ENCODE data around the gene HERPUD2. TPM values are rescaled to one million over a fixed set of nuclear protein-coding genes. Genes with fewer than 3 reads are reported as not detected.

Gene HERPUD2
- total RNA-seq, 1 experiment from 2014 or later: 11.7 TPM

GRCh38 chr7:35645691-35646090 is 49.2 kb downstream of the HERPUD2 start:
- H3K9me2 ChIP-seq (replicated peaks; ENCODE audit: low read length): no peaks in the 10 kb centered on the region
- no peaks in the 10 kb centered on the region for H3K36me3 ChIP-seq (ENCODE audit: low read depth, low read length)
- DNase-seq (no peak), ATAC-seq (no peak)
- H3K9me3 ChIP-seq (ENCODE audit: low read length): no peaks in the 10 kb centered on the region
- no TSS peak for BruUV-seq (replicated peaks)
- CTCF ChIA-PET: no interaction called here
- H3K4me3 ChIP-seq (ENCODE audit: low read length): no peak overlapping the region
- no peak overlapping the region for H3K9ac ChIP-seq (ENCODE audit: low read length)
- H3K4me1 ChIP-seq (ENCODE audit: insufficient read depth, low read length): no peaks in the 10 kb centered on the region
- intact Hi-C loops (cut with micrococcal nuclease): no loop called here
- TF ChIP-seq EZH2phosphoT487 (IDR thresholded peaks at IDR 0.05; ENCODE audit: borderline replicate concordance, low read length) (no peak), EZH2 (IDR thresholded peaks at IDR 0.05; ENCODE audit: low read length, unreplicated experiment) (no peak), CTCF (conservative IDR thresholded peaks at IDR 0.05; ENCODE audit: low read depth, low read length) (no peak)
- no peak overlapping the region for H2AFZ ChIP-seq (ENCODE audit: low read length)
- no peaks in the 10 kb centered on the region for H3K27me3 ChIP-seq (ENCODE audit: low read length)
- no peak overlapping the region for H3K4me2 ChIP-seq (ENCODE audit: low read length)
- POLR2A ChIA-PET (ENCODE audit: unreplicated experiment): no interaction called here
- H3F3A ChIP-seq (ENCODE audit: low read length, unreplicated experiment): no peaks in the 10 kb centered on the region
- H3K27ac ChIP-seq (ENCODE audit: low read length): no peak overlapping the region
- H3K79me2 ChIP-seq (ENCODE audit: low read length): no peaks in the 10 kb centered on the region
- H4K20me1 ChIP-seq (ENCODE audit: low read length): no peaks in the 10 kb centered on the region

DNA sequence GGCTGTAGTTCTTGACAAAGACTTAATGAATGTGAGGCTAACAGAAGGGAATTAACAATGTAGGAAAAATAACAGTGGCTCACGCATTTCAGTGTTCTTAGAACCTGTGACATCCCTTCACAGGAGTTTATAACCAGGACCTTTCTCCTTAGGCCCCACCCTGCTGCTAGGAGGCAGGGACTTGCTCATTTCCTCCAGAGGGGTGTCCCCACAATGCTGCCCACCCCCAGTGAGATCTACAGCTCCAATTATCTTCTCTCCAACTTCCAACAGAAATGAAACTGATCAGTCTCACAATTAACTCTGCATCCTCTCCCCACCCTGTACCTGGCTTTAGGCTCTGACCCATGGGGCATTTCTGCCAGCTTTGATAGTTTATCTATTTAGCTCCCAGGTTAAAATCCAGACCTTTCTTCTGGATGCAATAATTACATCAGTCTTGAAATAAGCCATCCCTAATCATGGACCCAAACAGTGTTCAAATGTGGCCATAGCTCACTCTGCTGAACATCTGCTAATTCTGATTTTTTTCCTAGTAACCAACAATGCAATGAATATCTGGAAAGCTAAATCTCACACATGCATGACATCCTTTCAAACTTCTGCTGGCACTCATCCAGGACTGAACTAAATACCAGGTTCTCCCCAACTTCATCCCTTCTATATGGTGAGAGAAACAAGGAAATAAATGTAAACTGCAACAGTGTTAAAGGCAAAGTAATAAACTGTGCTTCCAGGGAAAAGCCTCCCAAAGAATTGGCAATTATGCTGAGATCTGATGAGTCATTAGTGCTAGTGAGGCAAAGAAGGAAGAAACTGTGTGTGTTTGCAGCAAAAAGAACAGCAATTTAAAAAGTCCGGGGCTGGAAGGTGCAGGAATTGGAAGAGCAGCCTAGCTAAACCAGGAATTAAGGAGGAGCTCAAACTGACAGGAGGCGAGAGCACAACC is 64.6 kb downstream of the HERPUD2 start:
- H3K9me3 ChIP-seq (ENCODE audit: low read length): no peaks in the 10 kb centered on the region
- no peak overlapping the region for H3K9ac ChIP-seq (ENCODE audit: low read length)
- no peaks in the 10 kb centered on the region for H3K4me1 ChIP-seq (ENCODE audit: insufficient read depth, low read length)
- CTCF ChIA-PET: no interaction called here
- intact Hi-C loops (cut with micrococcal nuclease): loop anchor here (5.0 kb wide), 1 partner anchor 277 kb away; no protein-coding TSS in a partner anchor
- H4K20me1 ChIP-seq (ENCODE audit: low read length): no peaks in the 10 kb centered on the region
- H3K4me2 ChIP-seq (ENCODE audit: low read length): no peak overlapping the region
- no peak overlapping the region for H2AFZ ChIP-seq (ENCODE audit: low read length)
- ATAC-seq: peak; percentile 76
- peaks cover 6% of the 10 kb centered on the region; the same call in 1 of the 2 replicates for H3K36me3 ChIP-seq (ENCODE audit: low read depth, low read length)
- no peaks in the 10 kb centered on the region for H3F3A ChIP-seq (ENCODE audit: low read length, unreplicated experiment)
- H3K27ac ChIP-seq (ENCODE audit: low read length): no peak overlapping the region
- no peak overlapping the region for H3K4me3 ChIP-seq (ENCODE audit: low read length)
- TF ChIP-seq EZH2phosphoT487 (IDR thresholded peaks at IDR 0.05; ENCODE audit: borderline replicate concordance, low read length) (no peak), EZH2 (IDR thresholded peaks at IDR 0.05; ENCODE audit: low read length, unreplicated experiment) (no peak), CTCF (conservative IDR thresholded peaks at IDR 0.05; ENCODE audit: low read depth, low read length) (no peak)
- BruUV-seq (replicated peaks): no TSS peak
- no peaks in the 10 kb centered on the region for H3K9me2 ChIP-seq (replicated peaks; ENCODE audit: low read length)
- POLR2A ChIA-PET (ENCODE audit: unreplicated experiment): no interaction called here
- peak; percentile 40 for DNase-seq
- no peaks in the 10 kb centered on the region for H3K79me2 ChIP-seq (ENCODE audit: low read length)
- no peaks in the 10 kb centered on the region for H3K27me3 ChIP-seq (ENCODE audit: low read length)

All from PC-3 (cell line).